Esophagus squamous epithelium (tissue), 4 donors: Measurements from ENCODE around the gene RALGPS1.
A peak's percentile ranks its signal among the peaks of the same experiment; 100 is the strongest.

Experiments
- CTCF ChIP-seq, 6 experiments: fragments of 450-650 bp in 4 of 6; fragments of 200-600 bp in 2 of 6; sonication (generic) in 2 of 6; IDR thresholded peaks; one replicate each; pipeline ENCODE4 v1.5.1; 2016 to 2019; ENCODE audit warnings: antibody characterized with exemption in 6 of 6, mild to moderate bottlenecking in 4 of 6, moderate library complexity in 4 of 6
- POLR2A ChIP-seq, 4 donors: fragments of 450-650 bp; IDR thresholded peaks; one replicate each; pipeline ENCODE4 v1.6.1; 2017; ENCODE audit warnings: antibody characterized with exemption in 4 of 4, mild to moderate bottlenecking in 4 of 4, moderate library complexity in 3 of 4

DNA sequence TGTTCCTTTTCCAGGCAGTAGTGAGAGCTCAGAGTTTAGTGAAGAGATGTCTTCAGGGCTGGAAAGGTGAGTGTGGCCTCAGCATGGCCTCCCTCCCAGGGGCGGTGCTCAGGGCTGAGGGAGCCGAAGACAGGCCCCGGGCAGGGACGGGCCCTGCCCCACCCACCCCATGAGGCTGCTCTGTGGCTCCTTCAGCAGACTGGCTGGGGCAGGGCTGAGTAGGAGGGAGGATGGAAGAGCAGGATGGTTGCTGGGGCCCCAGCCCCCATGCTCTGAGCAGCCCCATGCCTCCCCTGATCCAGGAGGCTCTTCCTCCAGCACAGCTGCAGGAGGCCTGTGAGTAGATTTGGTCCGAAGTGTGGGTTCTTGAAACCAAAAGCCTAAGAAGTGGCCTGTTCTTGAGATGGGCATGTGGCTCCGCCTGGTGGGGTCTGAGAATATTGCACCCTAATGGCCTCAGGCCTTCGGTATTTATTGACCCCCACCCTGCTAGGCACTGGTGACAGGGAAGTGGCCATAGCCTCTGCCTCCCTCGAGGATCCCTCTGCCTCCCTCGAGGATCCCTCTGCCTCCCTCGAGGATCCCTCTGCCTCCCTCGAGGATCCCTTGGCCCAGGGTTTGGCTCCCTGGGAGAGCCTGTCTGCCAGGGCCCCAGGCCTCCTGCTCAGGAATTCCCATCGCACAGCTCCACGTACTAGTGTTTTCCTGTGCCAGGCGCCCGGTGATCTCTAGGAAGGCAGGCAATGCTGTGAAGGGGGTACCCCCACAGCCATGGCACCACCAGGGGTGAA, 284.6 kb downstream of the RALGPS1 start:
- TF ChIP-seq CTCF (IDR thresholded peaks at IDR 0.05), result peak; percentile 90 to 98 (median 96)
- TF ChIP-seq POLR2A (IDR thresholded peaks at IDR 0.05), result no peak
